Thyroid gland (tissue), 4 donors: ENCODE results near the gene CD38. TPM values are rescaled to one million over a fixed set of nuclear protein-coding genes. Genes with fewer than 3 reads are reported as not detected.

Experiments used
- DNase-seq, 2 donors: peaks; one replicate each; pipeline ENCODE4 v3.0.0-alpha.2; 2019
- H3K27ac ChIP-seq, 3 donors: fragments of 200-600 bp; sonication (generic); 1 replicate in 2 of 3; 2 replicates in 1 of 3; pipeline ENCODE4 v1.5.1; 2016 to 2019; ENCODE audit warnings: mild to moderate bottlenecking in 1 of 3, moderate library complexity in 1 of 3
- H3K27me3 ChIP-seq: fragments of 200-600 bp; sonication (generic); one replicate; pipeline ENCODE4 v1.5.1; 2019
- H3K36me3 ChIP-seq, 2 donors: fragments of 200-600 bp; sonication (generic); one replicate each; pipeline ENCODE4 v1.5.1; 2016 to 2019
- H3K4me1 ChIP-seq, 2 donors: fragments of 200-600 bp; sonication (generic); one replicate each; pipeline ENCODE4 v1.5.1; 2017 to 2019
- H3K4me3 ChIP-seq, 3 donors: fragments of 200-600 bp; sonication (generic); replicated peaks in 1 of 3; 1 replicate in 2 of 3; 2 replicates in 1 of 3; pipeline ENCODE4 v1.5.1; 2016; ENCODE audit warnings: mild to moderate bottlenecking in 1 of 3
- H3K9me3 ChIP-seq: fragments of 200-600 bp; sonication (generic); one replicate; pipeline ENCODE4 v1.5.1; 2017
- CTCF ChIP-seq, 6 experiments: fragments of 200-600 bp in 3 of 6; fragments of 450-650 bp in 3 of 6; sonication (generic) in 3 of 6; IDR thresholded peaks; one replicate each; pipeline ENCODE4 v1.5.1; 2016 to 2019; ENCODE audit warnings: antibody characterized with exemption in 6 of 6, mild to moderate bottlenecking in 2 of 6, inconsistent platforms in 1 of 6, moderate library complexity in 1 of 6
- POLR2A ChIP-seq, 2 donors: fragments of 450-650 bp; IDR thresholded peaks; one replicate each; pipeline ENCODE4 v1.6.1; 2017; ENCODE audit warnings: antibody characterized with exemption in 2 of 2, mild to moderate bottlenecking in 2 of 2, moderate library complexity in 1 of 2
- WGBS, 2 donors: methylation state at CpG; one replicate each; pipeline ENCODE4 v1.1.5; 2017; 5-methylcytosine and 5-hydroxymethylcytosine counted together
- intact Hi-C: fragments of 100-400 bp; cut with DNase I; formaldehyde crosslinking; loops from one replicate; pipeline ENCODE4 v1.15.1; 2023
- total RNA-seq, 4 donors: library from RNA; depleted of rRNA; stranded (reverse); fragments of >200 nt; gene quantifications; one replicate each; pipeline ENCODE4 v1.2.3, GENCODE V29; 2016

The CD38 gene
- total RNA-seq, 4 donors from 2014 or later, result 3.7 to 13.3 (median 9.5) TPM

- intact Hi-C loops, result no loop called here
- no peak for DNase-seq
- Histone ChIP-seq H3K27me3 (no peaks in the 10 kb centered on the region), H3K27ac (no peak overlapping the region), H3K4me3 (no peak overlapping the region), H3K36me3 (no peaks in the 10 kb centered on the region), H3K9me3 (no peaks in the 10 kb centered on the region), H3K4me1 (peaks cover 4 to 8% of the 10 kb centered on the region in 2 donors)
- TF ChIP-seq CTCF (IDR thresholded peaks at IDR 0.05) (no peak), POLR2A (IDR thresholded peaks at IDR 0.05) (no peak)
- 77 to 79% methylated on average over 7 of the region's 7 CpGs for WGBS, 2 donors
Observed at GRCh38 chr4:15777697-15778288, 335 bp upstream of the CD38 start.

- intact Hi-C loops, result no loop called here
- DNase-seq, result peak; percentile 40 to 46
- Histone ChIP-seq H3K9me3 (no peaks in the 10 kb centered on the region), H3K4me1 (peaks cover 4 to 8% of the 10 kb centered on the region in 2 donors), H3K27me3 (no peaks in the 10 kb centered on the region), H3K4me3 (peak overlapping the region in 2 of 3 donors; percentile 43 to 52), H3K27ac (peak overlapping the region in 1 of 3 donors; percentile 66), H3K36me3 (no peaks in the 10 kb centered on the region)
- TF ChIP-seq POLR2A (IDR thresholded peaks at IDR 0.05) (no peak), CTCF (IDR thresholded peaks at IDR 0.05) (peak in 3 of 6 experiments; percentile 11 to 31 (median 16))
- 1% methylated on average over 14 of the region's 14 CpGs for WGBS, 2 donors
Observed at GRCh38 chr4:15779306-15779705, 1.2 kb downstream of the CD38 start.

GRCh38 chr4:15779809-15780208 is 1.7 kb downstream of the CD38 start:
- no peak overlapping the region for H3K4me3 ChIP-seq
- intact Hi-C loops, result no loop called here
- peak overlapping the region in 1 of 3 donors; percentile 66 for H3K27ac ChIP-seq
- WGBS, 2 donors, result 93 to 95% methylated on average over 1 of the region's 1 CpG
- H3K36me3 ChIP-seq, result no peaks in the 10 kb centered on the region
- no peak for DNase-seq
- H3K9me3 ChIP-seq, result no peaks in the 10 kb centered on the region
- no peaks in the 10 kb centered on the region for H3K27me3 ChIP-seq
- TF ChIP-seq POLR2A (IDR thresholded peaks at IDR 0.05) (no peak), CTCF (IDR thresholded peaks at IDR 0.05) (no peak)
- peaks cover 4 to 8% of the 10 kb centered on the region in 2 donors for H3K4me1 ChIP-seq

GRCh38 chr4:15781427-15782095 is 3.4 kb downstream of the CD38 start:
- Histone ChIP-seq H3K9me3 (no peaks in the 10 kb centered on the region), H3K4me3 (no peak overlapping the region), H3K27ac (no peak overlapping the region), H3K27me3 (no peaks in the 10 kb centered on the region), H3K4me1 (peaks cover 4 to 8% of the 10 kb centered on the region in 2 donors), H3K36me3 (no peaks in the 10 kb centered on the region)
- 79 to 91% methylated on average over 6 of the region's 6 CpGs for WGBS, 2 donors
- no peak for DNase-seq
- intact Hi-C loops, result no loop called here
- no peak for TF ChIP-seq CTCF (IDR thresholded peaks at IDR 0.05)
- no peak for TF ChIP-seq POLR2A (IDR thresholded peaks at IDR 0.05)

- H3K4me1 ChIP-seq, result peaks cover 0 to 1% of the 10 kb centered on the region in 2 donors
- no peak for TF ChIP-seq POLR2A (IDR thresholded peaks at IDR 0.05)
- H3K27me3 ChIP-seq, result no peaks in the 10 kb centered on the region
- WGBS, 2 donors, result 78 to 95% methylated on average over 4 of the region's 4 CpGs
- no peak overlapping the region for H3K27ac ChIP-seq
- no peak overlapping the region for H3K4me3 ChIP-seq
- DNase-seq, result no peak
- H3K36me3 ChIP-seq, result no peaks in the 10 kb centered on the region
- no peaks in the 10 kb centered on the region for H3K9me3 ChIP-seq
- intact Hi-C loops, result no loop called here
Observed at GRCh38 chr4:15783676-15784075, 5.5 kb downstream of the CD38 start.
